GM18526 (cell line): Measurements from ENCODE around the gene CIC.

Experiments
- POLR2A ChIP-seq: IDR thresholded peaks from 3 replicates; pipeline ENCODE4 v1.6.1; 2011; ENCODE audit not compliant: insufficient read length; ENCODE audit errors: extremely low read depth

The CIC gene

DNA sequence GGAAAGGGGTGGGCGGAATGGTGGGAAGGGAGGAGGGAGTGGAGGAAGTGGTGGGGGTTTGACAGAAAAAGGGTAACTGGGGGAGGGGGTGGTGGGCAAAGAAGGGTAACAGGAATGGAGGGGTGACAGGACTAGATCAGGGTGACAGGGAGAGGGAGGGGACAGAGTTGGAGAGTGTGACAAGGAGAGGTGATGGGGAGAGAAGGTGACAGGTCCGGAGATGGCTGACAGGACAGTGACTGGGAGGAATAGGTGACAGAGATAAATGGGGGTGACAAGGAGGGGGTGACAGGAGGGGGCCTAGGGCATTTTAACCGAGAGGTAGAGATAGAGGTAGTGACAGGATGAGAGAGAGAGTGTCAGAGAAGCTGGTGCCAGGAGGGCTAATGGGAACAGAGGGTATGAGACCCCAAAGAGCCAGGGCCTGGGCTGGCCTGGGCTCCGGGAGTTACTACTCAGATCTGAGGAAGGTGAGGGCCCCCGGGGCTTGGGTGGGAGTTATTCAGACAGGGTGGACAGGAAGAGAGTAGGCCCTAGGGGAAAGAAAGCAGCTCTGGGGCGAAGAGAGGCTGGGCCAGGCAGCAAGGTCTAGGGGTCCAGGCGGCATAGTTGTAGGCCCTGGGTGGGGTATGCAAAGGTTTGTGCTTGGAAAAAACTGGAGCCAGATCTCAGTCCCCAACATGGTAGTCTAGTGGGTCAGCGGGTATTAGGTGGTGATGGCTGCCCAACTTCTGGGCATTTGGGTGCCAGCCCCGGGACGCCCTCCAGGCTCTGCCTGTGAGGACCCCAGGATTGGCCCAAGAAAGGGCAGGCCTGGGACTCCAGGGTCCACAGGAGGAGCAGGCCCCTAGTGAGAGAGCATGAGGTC, 660 bp downstream of the CIC start:
- TF ChIP-seq POLR2A: no peak

GRCh38 chr19:42270346-42271044, 1.4 kb downstream of the CIC start:
- TF ChIP-seq POLR2A: peak; percentile 41

- no peak for TF ChIP-seq POLR2A
Measured at GRCh38 chr19:42271045-42271419, 2.0 kb downstream of the CIC start.

DNA sequence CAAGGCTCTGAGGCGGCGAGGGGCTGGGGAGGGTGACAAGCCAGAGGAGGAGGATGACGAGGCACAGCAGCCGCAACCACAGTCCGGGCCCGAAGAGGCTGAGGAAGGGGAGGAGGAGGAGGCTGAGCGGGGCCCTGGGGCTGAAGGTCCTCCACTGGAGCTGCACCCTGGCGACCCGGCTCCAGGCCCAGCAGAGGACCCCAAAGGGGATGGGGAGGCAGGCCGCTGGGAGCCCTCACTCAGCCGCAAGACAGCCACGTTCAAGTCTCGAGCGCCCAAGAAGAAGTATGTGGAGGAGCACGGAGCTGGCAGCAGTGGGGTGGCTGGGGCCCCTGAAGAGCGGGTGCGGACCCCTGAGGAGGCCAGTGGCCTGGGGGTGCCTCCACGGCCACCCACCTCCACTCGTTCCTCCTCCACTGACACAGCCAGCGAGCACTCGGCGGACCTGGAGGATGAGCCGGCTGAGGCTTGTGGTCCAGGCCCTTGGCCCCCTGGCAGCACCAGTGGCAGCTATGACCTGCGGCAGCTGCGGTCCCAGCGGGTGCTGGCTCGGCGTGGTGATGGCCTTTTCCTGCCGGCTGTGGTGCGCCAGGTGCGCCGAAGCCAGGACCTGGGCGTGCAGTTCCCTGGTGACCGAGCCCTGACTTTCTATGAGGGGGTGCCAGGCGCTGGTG, 2.9 kb downstream of the CIC start:
- TF ChIP-seq POLR2A: no peak

GRCh38 chr19:42272535-42272897, 3.5 kb downstream of the CIC start:
- no peak for TF ChIP-seq POLR2A

DNA sequence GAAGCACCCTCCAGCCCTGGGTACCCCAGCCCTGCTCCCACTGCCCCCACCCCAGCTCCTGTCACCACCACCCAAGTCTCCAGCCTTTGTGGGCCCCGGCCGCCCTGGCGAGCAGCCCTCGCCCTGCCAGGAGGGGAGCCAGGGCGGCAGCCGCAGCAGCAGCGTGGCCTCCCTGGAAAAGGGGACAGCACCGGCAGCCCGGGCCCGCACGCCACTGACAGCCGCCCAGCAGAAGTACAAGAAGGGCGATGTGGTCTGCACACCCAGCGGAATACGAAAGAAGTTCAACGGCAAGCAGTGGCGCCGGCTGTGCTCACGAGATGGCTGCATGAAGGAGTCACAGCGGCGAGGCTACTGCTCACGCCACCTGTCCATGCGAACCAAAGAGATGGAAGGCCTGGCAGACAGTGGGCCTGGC, 3.9 kb downstream of the CIC start:
- TF ChIP-seq POLR2A: no peak

- TF ChIP-seq POLR2A: no peak
Measured at GRCh38 chr19:42273407-42274064, 4.5 kb downstream of the CIC start.

DNA sequence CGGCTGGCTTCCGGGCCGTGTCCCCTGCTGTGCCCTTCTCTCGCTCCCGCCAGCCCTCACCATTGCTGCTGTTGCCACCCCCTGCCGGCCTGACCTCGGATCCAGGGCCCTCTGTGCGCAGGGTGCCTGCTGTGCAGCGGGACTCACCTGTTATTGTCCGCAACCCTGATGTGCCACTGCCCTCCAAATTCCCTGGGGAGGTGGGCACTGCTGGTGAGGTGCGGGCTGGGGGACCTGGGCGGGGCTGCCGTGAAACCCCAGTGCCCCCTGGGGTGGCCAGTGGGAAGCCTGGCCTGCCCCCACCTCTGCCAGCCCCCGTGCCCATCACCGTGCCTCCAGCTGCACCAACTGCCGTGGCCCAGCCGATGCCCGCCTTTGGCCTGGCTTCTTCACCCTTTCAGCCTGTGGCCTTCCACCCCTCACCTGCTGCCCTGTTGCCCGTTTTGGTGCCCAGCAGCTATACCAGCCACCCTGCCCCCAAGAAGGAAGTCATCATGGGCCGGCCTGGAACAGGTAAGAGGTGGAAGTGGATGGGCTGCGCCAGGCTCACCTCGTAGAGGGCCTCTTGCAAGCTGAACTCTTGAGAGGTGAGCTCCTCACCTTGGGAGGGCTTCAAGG, 5.1 kb downstream of the CIC start:
- no peak for TF ChIP-seq POLR2A

- no peak for TF ChIP-seq POLR2A
Measured at GRCh38 chr19:42275103-42275502, 6.1 kb downstream of the CIC start.

DNA sequence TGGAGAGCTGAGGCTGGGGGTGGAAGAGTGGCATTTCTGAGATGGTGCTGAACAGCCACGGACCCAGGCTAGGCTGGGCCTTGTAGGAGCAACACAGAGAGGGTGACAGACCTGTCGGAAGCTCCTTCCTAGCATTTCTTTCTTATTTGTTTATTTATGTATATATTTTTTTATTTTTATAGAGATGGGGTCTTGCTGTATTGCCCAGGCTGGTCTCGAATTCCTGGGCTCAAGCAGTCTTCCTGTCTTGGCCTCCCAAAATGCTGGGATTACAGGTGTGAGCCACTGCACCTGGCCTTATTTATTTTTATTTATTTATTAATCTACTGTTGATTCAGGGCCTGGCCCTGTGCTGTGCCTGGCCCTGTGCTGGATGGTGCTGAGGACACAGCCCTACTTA, 6.5 kb downstream of the CIC start:
- no peak for TF ChIP-seq POLR2A

DNA sequence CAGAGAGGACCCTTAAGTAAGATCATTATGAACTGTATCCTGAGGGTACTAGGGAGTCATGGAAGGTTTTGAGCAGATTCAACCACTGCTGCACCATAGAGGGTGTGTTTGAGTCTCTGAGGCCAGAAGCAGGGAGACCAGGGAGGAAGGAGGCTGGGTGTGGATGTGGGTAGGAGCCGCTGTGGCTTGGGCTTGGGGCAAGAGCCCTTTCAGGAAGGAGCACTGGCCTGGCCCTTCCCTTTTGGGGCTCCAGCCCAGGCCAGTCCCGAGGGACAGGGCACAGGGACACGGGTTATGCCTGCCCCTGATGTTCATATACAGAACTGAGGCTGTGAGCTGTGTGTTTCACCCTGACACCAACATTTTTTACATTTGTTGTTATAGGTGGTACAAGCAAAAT, 7.2 kb downstream of the CIC start:
- no peak for TF ChIP-seq POLR2A

DNA sequence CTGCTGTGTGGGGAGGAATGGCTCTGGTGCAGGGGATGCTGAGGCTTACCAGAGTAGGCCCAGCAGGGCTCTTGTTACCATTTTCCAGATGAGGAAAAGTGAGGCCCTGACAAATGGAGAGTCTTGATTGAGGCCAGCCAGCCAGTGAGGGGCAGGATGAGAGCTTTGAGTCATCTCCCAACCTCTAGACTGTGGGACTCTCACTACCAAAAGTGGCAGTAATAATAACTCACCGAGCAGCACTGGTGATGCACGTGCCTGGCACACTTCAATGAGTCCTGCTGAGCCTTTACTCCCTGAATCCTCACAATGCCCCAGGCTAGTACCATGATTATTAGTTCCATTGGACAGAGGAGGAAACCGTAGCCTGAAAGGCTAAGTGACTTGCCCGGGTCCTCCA, 7.8 kb downstream of the CIC start:
- TF ChIP-seq POLR2A: no peak

GRCh38 chr19:42277821-42278451, 8.9 kb downstream of the CIC start:
- TF ChIP-seq POLR2A: no peak

DNA sequence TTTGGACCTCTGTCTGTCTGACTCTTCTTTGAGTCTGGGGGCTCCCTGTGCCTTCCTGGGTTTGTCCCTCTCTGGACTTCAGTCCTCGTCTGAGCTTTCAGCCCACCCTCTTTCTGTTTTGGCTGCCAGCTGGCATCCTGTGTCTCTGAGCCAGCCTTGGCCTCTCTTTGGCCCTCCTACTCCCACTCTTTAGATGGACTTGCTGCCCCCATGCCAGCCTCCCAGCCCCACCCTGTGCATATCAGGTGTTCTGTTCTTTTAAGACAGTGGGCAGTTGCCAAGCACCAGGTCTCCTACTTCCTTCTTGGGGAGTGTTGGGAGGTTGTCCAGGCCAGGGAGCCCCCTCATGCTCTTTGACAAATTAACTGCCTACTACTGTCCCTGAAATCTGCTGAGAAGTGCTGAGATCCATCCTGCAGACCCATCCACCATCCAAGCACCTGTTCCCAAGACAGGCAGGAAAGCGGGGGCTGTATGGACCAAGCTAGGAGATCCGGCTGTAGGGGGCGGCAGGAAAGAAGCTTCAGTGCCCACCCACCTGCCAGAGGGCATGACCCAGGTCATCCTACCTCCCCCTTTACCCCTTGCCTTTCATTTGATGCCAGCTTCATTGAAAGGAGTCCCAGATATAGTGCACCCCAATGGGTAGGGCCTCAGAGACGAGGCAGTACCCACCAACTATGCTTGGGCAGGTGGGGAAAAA, 9.6 kb downstream of the CIC start:
- no peak for TF ChIP-seq POLR2A
